ENCODE results near the gene TMBIM1. TPM values are rescaled to one million over a fixed set of nuclear protein-coding genes. Genes with fewer than 3 reads are reported as not detected.

The TMBIM1 gene
- total RNA-seq, 3 donors from 2014 or later: 201 to 464 (median 319) TPM

GRCh38 chr2:218265626-218266025 is 26.7 kb downstream of the TMBIM1 start:
- no peaks in the 10 kb centered on the region for H3K9me3 ChIP-seq
- peaks cover 5% of the 10 kb centered on the region for H3K36me3 ChIP-seq (ENCODE audit: low read depth)
- no peak for ATAC-seq
- DNase-seq: no peak
- H3K4me3 ChIP-seq: no peak overlapping the region
- H3K4me1 ChIP-seq (ENCODE audit: low read depth): peaks cover 58% of the 10 kb centered on the region
- intact Hi-C loops (cut with DNase I, micrococcal nuclease): no loop called here
- TF ChIP-seq CTCF (IDR thresholded peaks at IDR 0.05): no peak

- no peaks in the 10 kb centered on the region for H3K9me3 ChIP-seq
- no peak overlapping the region for H3K4me3 ChIP-seq
- intact Hi-C loops (cut with DNase I, micrococcal nuclease): no loop called here
- DNase-seq (peak; percentile 77 to 84 (median 80)), ATAC-seq (peak; percentile 73)
- peaks cover 58% of the 10 kb centered on the region for H3K4me1 ChIP-seq (ENCODE audit: low read depth)
- peaks cover 1% of the 10 kb centered on the region for H3K36me3 ChIP-seq (ENCODE audit: low read depth)
- no peak for TF ChIP-seq CTCF (IDR thresholded peaks at IDR 0.05)
Measured at GRCh38 chr2:218264773-218265561, 27.3 kb downstream of the TMBIM1 start.

- intact Hi-C loops (cut with DNase I, micrococcal nuclease): no loop called here
- H3K4me1 ChIP-seq (ENCODE audit: low read depth): peaks cover 58% of the 10 kb centered on the region
- H3K36me3 ChIP-seq (ENCODE audit: low read depth): no peaks in the 10 kb centered on the region
- no peak overlapping the region for H3K4me3 ChIP-seq
- DNase-seq (peak in 2 of 3 donors; percentile 60 to 62), ATAC-seq (peak; percentile 58)
- no peak for TF ChIP-seq CTCF (IDR thresholded peaks at IDR 0.05)
- H3K9me3 ChIP-seq: no peaks in the 10 kb centered on the region
Measured at GRCh38 chr2:218263817-218264641, 28.3 kb downstream of the TMBIM1 start.

GRCh38 chr2:218262631-218263586 is 29.4 kb downstream of the TMBIM1 start:
- H3K9me3 ChIP-seq: no peaks in the 10 kb centered on the region
- ATAC-seq (no peak), DNase-seq (no peak)
- H3K4me3 ChIP-seq: no peak overlapping the region
- H3K36me3 ChIP-seq (ENCODE audit: low read depth): no peaks in the 10 kb centered on the region
- H3K4me1 ChIP-seq (ENCODE audit: low read depth): peaks cover 53% of the 10 kb centered on the region
- no peak for TF ChIP-seq CTCF (IDR thresholded peaks at IDR 0.05)
- intact Hi-C loops (cut with DNase I, micrococcal nuclease): no loop called here

GRCh38 chr2:218262237-218262600 is 30.1 kb downstream of the TMBIM1 start:
- intact Hi-C loops (cut with DNase I, micrococcal nuclease): no loop called here
- H3K4me1 ChIP-seq (ENCODE audit: low read depth): peaks cover 52% of the 10 kb centered on the region
- H3K36me3 ChIP-seq (ENCODE audit: low read depth): no peaks in the 10 kb centered on the region
- H3K9me3 ChIP-seq: no peaks in the 10 kb centered on the region
- DNase-seq: no peak
- no peak overlapping the region for H3K4me3 ChIP-seq
- no peak for ATAC-seq
- no peak for TF ChIP-seq CTCF (IDR thresholded peaks at IDR 0.05)

Measured in mucosa of descending colon (tissue), 3 donors.